ENCODE results near the gene TSFM. TPM values are rescaled to one million over a fixed set of nuclear protein-coding genes. Genes with fewer than 3 reads are reported as not detected.

Gene TSFM
- total RNA-seq, 1 experiment from 2014 or later: 40.3 TPM

GRCh38 chr12:57745485-57745881 lies 37.1 kb upstream of the TSFM start:
- H3K9me3 ChIP-seq (ENCODE audit: control insufficient read depth, insufficient read depth, low read depth, low read length): no peaks in the 10 kb centered on the region
- intact Hi-C loops (cut with micrococcal nuclease; ENCODE audit: unreplicated experiment) (no loop called here), in situ Hi-C loops (cut with HindIII; ENCODE audit: low pct_unique_long_range_greater_than_20kb, low sequenced_read_pairs) (no loop called here)
- H3K36me3 ChIP-seq (ENCODE audit: control insufficient read depth, insufficient read depth, low read length): peaks cover 14% of the 10 kb centered on the region
- TF ChIP-seq SIN3A (IDR thresholded peaks at IDR 0.05; ENCODE audit: borderline replicate concordance, insufficient read depth, low read depth, low read length) (no peak), POLR2AphosphoS5 (IDR thresholded peaks at IDR 0.05; ENCODE audit: low read depth, low read length) (peak; percentile 76)
- ATAC-seq: peak; percentile 47
- no peaks in the 10 kb centered on the region for H3K27me3 ChIP-seq (ENCODE audit: control insufficient read depth, insufficient read depth, low read length)
- CTCF ChIA-PET: interaction anchor here (1.5 kb wide), 1 partner anchor 19 kb away, joined by 5 read pairs; no protein-coding TSS in a partner anchor
- H3K4me1 ChIP-seq (ENCODE audit: control insufficient read depth, insufficient read depth, low read length): peaks cover 7% of the 10 kb centered on the region
- POLR2A ChIA-PET: interaction anchor here (1.4 kb wide), 1 partner anchor 9 kb away, joined by 4 read pairs; no protein-coding TSS in a partner anchor
- BruUV-seq (replicated peaks): no TSS peak
- H3K27ac ChIP-seq (ENCODE audit: low read length): peak overlapping the region; percentile 94
- no peak for DNase-seq (ENCODE audit: low read depth, low spot score)
- peak overlapping the region; percentile 74 to 98 for H3K4me3 ChIP-seq (ENCODE audit: low read depth in 2 of 2, low read length in 2 of 2)

DNA sequence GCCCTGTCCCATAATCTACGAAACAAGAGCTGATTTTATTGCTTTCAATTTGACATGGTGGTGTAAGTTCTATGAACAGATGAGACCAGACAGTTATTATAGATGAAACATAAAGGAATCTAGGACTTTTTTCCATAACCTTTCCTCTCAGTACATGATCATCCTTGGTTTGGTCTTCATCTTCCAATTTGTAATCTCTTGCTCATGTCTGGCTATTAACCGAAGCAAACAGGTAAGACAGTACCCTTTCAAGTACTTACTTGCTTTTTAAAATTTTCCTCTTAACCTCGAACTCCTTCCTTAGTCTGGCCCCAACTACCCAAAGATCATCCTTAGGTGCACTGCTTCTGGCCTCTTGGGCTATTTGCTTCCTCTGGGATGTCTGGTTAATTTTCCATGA lies 36.6 kb upstream of the TSFM start:
- no TSS peak for BruUV-seq (replicated peaks)
- no peaks in the 10 kb centered on the region for H3K9me3 ChIP-seq (ENCODE audit: control insufficient read depth, insufficient read depth, low read depth, low read length)
- H3K27me3 ChIP-seq (ENCODE audit: control insufficient read depth, insufficient read depth, low read length): no peaks in the 10 kb centered on the region
- H3K4me3 ChIP-seq (ENCODE audit: low read depth in 2 of 2, low read length in 2 of 2): peak overlapping the region; percentile 74 to 98; a peak in 3 of 4 replicates
- H3K36me3 ChIP-seq (ENCODE audit: control insufficient read depth, insufficient read depth, low read length): peaks cover 18% of the 10 kb centered on the region
- ChIA-PET POLR2A (interaction anchor here (1.4 kb wide), 1 partner anchor 9 kb away, joined by 4 read pairs; no protein-coding TSS in a partner anchor), CTCF (no interaction called here)
- peaks cover 11% of the 10 kb centered on the region for H3K4me1 ChIP-seq (ENCODE audit: control insufficient read depth, insufficient read depth, low read length)
- no peak for ATAC-seq
- TF ChIP-seq SIN3A (IDR thresholded peaks at IDR 0.05; ENCODE audit: borderline replicate concordance, insufficient read depth, low read depth, low read length) (no peak), POLR2AphosphoS5 (IDR thresholded peaks at IDR 0.05; ENCODE audit: low read depth, low read length) (no peak), TCF7L2 (IDR thresholded peaks at IDR 0.05; ENCODE audit: low read depth, low read length) (no peak)
- TF ChIP-seq, protein P1, sequence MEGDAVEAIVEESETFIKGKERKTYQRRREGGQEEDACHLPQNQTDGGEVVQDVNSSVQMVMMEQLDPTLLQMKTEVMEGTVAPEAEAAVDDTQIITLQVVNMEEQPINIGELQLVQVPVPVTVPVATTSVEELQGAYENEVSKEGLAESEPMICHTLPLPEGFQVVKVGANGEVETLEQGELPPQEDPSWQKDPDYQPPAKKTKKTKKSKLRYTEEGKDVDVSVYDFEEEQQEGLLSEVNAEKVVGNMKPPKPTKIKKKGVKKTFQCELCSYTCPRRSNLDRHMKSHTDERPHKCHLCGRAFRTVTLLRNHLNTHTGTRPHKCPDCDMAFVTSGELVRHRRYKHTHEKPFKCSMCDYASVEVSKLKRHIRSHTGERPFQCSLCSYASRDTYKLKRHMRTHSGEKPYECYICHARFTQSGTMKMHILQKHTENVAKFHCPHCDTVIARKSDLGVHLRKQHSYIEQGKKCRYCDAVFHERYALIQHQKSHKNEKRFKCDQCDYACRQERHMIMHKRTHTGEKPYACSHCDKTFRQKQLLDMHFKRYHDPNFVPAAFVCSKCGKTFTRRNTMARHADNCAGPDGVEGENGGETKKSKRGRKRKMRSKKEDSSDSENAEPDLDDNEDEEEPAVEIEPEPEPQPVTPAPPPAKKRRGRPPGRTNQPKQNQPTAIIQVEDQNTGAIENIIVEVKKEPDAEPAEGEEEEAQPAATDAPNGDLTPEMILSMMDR (IDR thresholded peaks at IDR 0.05): no peak
- TF ChIP-seq, protein P2, sequence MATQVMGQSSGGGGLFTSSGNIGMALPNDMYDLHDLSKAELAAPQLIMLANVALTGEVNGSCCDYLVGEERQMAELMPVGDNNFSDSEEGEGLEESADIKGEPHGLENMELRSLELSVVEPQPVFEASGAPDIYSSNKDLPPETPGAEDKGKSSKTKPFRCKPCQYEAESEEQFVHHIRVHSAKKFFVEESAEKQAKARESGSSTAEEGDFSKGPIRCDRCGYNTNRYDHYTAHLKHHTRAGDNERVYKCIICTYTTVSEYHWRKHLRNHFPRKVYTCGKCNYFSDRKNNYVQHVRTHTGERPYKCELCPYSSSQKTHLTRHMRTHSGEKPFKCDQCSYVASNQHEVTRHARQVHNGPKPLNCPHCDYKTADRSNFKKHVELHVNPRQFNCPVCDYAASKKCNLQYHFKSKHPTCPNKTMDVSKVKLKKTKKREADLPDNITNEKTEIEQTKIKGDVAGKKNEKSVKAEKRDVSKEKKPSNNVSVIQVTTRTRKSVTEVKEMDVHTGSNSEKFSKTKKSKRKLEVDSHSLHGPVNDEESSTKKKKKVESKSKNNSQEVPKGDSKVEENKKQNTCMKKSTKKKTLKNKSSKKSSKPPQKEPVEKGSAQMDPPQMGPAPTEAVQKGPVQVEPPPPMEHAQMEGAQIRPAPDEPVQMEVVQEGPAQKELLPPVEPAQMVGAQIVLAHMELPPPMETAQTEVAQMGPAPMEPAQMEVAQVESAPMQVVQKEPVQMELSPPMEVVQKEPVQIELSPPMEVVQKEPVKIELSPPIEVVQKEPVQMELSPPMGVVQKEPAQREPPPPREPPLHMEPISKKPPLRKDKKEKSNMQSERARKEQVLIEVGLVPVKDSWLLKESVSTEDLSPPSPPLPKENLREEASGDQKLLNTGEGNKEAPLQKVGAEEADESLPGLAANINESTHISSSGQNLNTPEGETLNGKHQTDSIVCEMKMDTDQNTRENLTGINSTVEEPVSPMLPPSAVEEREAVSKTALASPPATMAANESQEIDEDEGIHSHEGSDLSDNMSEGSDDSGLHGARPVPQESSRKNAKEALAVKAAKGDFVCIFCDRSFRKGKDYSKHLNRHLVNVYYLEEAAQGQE (IDR thresholded peaks at IDR 0.05; ENCODE audit: insufficient read depth in 1 of 2, low read depth in 2 of 2, low read length in 1 of 2): no peak
- no peak overlapping the region for H3K27ac ChIP-seq (ENCODE audit: low read length)
- in situ Hi-C loops (cut with HindIII; ENCODE audit: low pct_unique_long_range_greater_than_20kb, low sequenced_read_pairs): no loop called here
- intact Hi-C loops (cut with micrococcal nuclease; ENCODE audit: unreplicated experiment): no loop called here
- DNase-seq (ENCODE audit: low read depth, low spot score): no peak

DNA sequence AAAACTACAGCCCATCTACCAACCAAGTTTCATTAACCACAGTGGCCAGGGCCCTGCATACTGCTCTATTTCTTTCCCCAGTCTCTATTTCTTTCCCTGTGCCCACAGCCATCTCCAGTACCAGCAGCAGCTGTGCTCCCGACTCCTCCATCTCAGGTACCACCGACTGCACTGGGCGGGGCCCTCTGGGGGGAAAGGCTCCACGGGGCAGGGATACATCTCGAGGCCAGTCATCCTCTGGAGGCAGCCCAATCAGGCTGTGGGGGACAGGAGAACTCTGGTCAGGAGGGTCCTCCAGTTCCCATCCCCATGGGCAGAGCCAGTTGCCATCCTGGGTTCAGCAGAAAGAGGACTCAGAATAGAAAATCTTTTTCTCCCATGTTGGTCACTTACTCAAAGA lies 33.5 kb upstream of the TSFM start:
- peaks cover 20% of the 10 kb centered on the region for H3K36me3 ChIP-seq (ENCODE audit: control insufficient read depth, insufficient read depth, low read length)
- no peak overlapping the region for H3K4me3 ChIP-seq (ENCODE audit: low read depth in 2 of 2, low read length in 2 of 2)
- DNase-seq (ENCODE audit: low read depth, low spot score): no peak
- TF ChIP-seq POLR2AphosphoS5 (IDR thresholded peaks at IDR 0.05; ENCODE audit: low read depth, low read length) (no peak), SIN3A (IDR thresholded peaks at IDR 0.05; ENCODE audit: borderline replicate concordance, insufficient read depth, low read depth, low read length) (no peak), TCF7L2 (IDR thresholded peaks at IDR 0.05; ENCODE audit: low read depth, low read length) (no peak)
- TF ChIP-seq, protein P2 (IDR thresholded peaks at IDR 0.05; ENCODE audit: insufficient read depth in 1 of 2, low read depth in 2 of 2, low read length in 1 of 2): no peak
- TF ChIP-seq, protein P1 (IDR thresholded peaks at IDR 0.05): no peak
- ChIA-PET CTCF (no interaction called here), POLR2A (no interaction called here)
- H3K4me1 ChIP-seq (ENCODE audit: control insufficient read depth, insufficient read depth, low read length): peaks cover 18% of the 10 kb centered on the region
- ATAC-seq: no peak
- no peaks in the 10 kb centered on the region for H3K27me3 ChIP-seq (ENCODE audit: control insufficient read depth, insufficient read depth, low read length)
- in situ Hi-C loops (cut with HindIII; ENCODE audit: low pct_unique_long_range_greater_than_20kb, low sequenced_read_pairs): no loop called here
- intact Hi-C loops (cut with micrococcal nuclease; ENCODE audit: unreplicated experiment): no loop called here
- H3K27ac ChIP-seq (ENCODE audit: low read length): no peak overlapping the region
- no TSS peak for BruUV-seq (replicated peaks)
- H3K9me3 ChIP-seq (ENCODE audit: control insufficient read depth, insufficient read depth, low read depth, low read length): no peaks in the 10 kb centered on the region

All from Panc1 (cell line).